H1 (cell line): Measurements from ENCODE around the gene ANAPC13. TPM values are rescaled to one million over a fixed set of nuclear protein-coding genes. Genes with fewer than 3 reads are reported as not detected.

Source experiments
- CTCF ChIA-PET: fragments of 300-600 bp; sonication (Branson Sonifier 250); formaldehyde crosslinking; loops from one replicate; lab custom pipeline; 2021; ENCODE audit not compliant: partially characterized antibody; lab: Charles Lee
- POLR2A ChIA-PET: fragments of 300-600 bp; sonication (Branson Sonifier 250); formaldehyde crosslinking; loops from one replicate; lab custom pipeline; 2021; ENCODE audit warnings: inconsistent platforms; ENCODE audit not compliant: partially characterized antibody; lab: Charles Lee
- DNase-seq, 2 experiments: peaks; one replicate each; pipeline versions ENCODE4 v3.0.0 to v3.0.0-alpha.2; 2010 to 2022; ENCODE audit warnings: low spot score in 2 of 2, low read depth in 1 of 2, mixed read lengths in 1 of 2
- FAIRE-seq: peaks from 2 replicates; lab custom pipeline; 2011; peaks lifted over from hg19 to GRCh38; lab: Jason Lieb, UNC
- H2AFZ ChIP-seq: 2 replicates; pipeline ENCODE4 v1.8.1; 2012; ENCODE audit warnings: low read length, inconsistent platforms
- H2AK5ac ChIP-seq: 2 replicates; pipeline ENCODE4 v1.6.1; 2013; ENCODE audit warnings: low read depth, low read length
- H2BK120ac ChIP-seq: replicated peaks from 2 replicates; pipeline ENCODE3; 2013; ENCODE audit warnings: low read depth, low read length, inconsistent platforms
- H2BK12ac ChIP-seq: 2 replicates; pipeline ENCODE4 v1.6.1; 2013; ENCODE audit warnings: low read depth, low read length
- H2BK15ac ChIP-seq: 2 replicates; pipeline ENCODE4 v1.6.1; 2013; ENCODE audit warnings: low read length
- H2BK20ac ChIP-seq: 2 replicates; pipeline ENCODE4 v1.6.1; 2013; ENCODE audit warnings: low read length
- H2BK5ac ChIP-seq: 2 replicates; pipeline ENCODE4 v1.6.1; 2013; ENCODE audit warnings: low read depth, low read length
- H3K14ac ChIP-seq: 2 replicates; pipeline ENCODE4 v1.6.1; 2013; ENCODE audit warnings: inconsistent platforms; ENCODE audit not compliant: insufficient read length
- H3K18ac ChIP-seq: 2 replicates; pipeline ENCODE4 v1.6.1; 2013; ENCODE audit warnings: low read length; ENCODE audit errors: extremely low read depth
- H3K23ac ChIP-seq: 2 replicates; pipeline ENCODE4 v1.6.1; 2013; ENCODE audit warnings: inconsistent platforms; ENCODE audit not compliant: insufficient read length
- H3K23me2 ChIP-seq: 2 replicates; pipeline ENCODE4 v1.6.1; 2013; ENCODE audit warnings: low read depth, low read length
- H3K27ac ChIP-seq: 2 replicates; pipeline ENCODE4 v1.6.1; 2011; ENCODE audit warnings: low read depth, low read length, inconsistent platforms
- H3K27me3 ChIP-seq, 4 experiments: replicated peaks in 1 of 4; 1 replicate in 1 of 4; 2 replicates in 3 of 4; pipeline versions ENCODE4 v1.6.1 to v1.8.1; 2011 to 2013; ENCODE audit warnings: low read length in 3 of 4, mild to moderate bottlenecking in 3 of 4, inconsistent platforms in 2 of 4, mixed read lengths in 2 of 4, moderate library complexity in 1 of 4; ENCODE audit not compliant: control insufficient read depth in 3 of 4, insufficient read depth in 3 of 4; ENCODE audit errors: extremely low read depth in 1 of 4
- H3K36me3 ChIP-seq, 4 experiments: 2 replicates each; pipeline versions ENCODE4 v1.6.1 to v1.8.1; 2011 to 2013; ENCODE audit warnings: mild to moderate bottlenecking in 4 of 4, low read length in 3 of 4, moderate library complexity in 2 of 4, control low read depth in 1 of 4, inconsistent platforms in 1 of 4; ENCODE audit not compliant: insufficient read depth in 4 of 4, control insufficient read depth in 2 of 4
- H3K4ac ChIP-seq: replicated peaks from 2 replicates; pipeline ENCODE3; 2013; ENCODE audit warnings: low read length, low read depth, mixed read lengths, inconsistent platforms; ENCODE audit not compliant: insufficient read length
- H3K4me1 ChIP-seq, 4 experiments: replicated peaks in 1 of 4; 1 replicate in 1 of 4; 2 replicates in 3 of 4; pipeline versions ENCODE4 v1.6.1 to v1.8.1; 2011 to 2013; ENCODE audit warnings: low read length in 3 of 4, inconsistent platforms in 2 of 4, mixed read lengths in 1 of 4; ENCODE audit not compliant: insufficient read depth in 4 of 4, control insufficient read depth in 3 of 4
- H3K4me2 ChIP-seq, 2 experiments: 2 replicates each; pipeline versions ENCODE4 v1.6.1 to v1.8.1; 2011 to 2013; ENCODE audit warnings: low read depth in 2 of 2, low read length in 2 of 2, control low read depth in 1 of 2, inconsistent platforms in 1 of 2, mild to moderate bottlenecking in 1 of 2; ENCODE audit not compliant: insufficient read depth in 1 of 2
- H3K4me3 ChIP-seq, 4 experiments: fragments of 200-600, 300-600 bp in 1 of 4; sonication (generic), shearing (Covaris generic), sonication (Bioruptor Twin) in 1 of 4; 2 replicates each; pipeline versions ENCODE4 v1.5.1 to v1.8.1; 2011 to 2016; ENCODE audit warnings: low read length in 4 of 4, low read depth in 3 of 4, control low read depth in 2 of 4, inconsistent platforms in 2 of 4, mild to moderate bottlenecking in 2 of 4, mixed read lengths in 1 of 4, moderate library complexity in 1 of 4; ENCODE audit not compliant: insufficient read depth in 2 of 4; ENCODE audit errors: extremely low read depth in 1 of 4
- H3K56ac ChIP-seq: replicated peaks from 2 replicates; pipeline ENCODE3; 2013; ENCODE audit warnings: low read depth, mild to moderate bottlenecking, mixed read lengths, low read length, inconsistent platforms; ENCODE audit not compliant: insufficient read length
- H3K79me1 ChIP-seq: 2 replicates; pipeline ENCODE4 v1.6.1; 2013; ENCODE audit warnings: low read depth, low read length, control low read depth
- H3K79me2 ChIP-seq, 2 experiments: 2 replicates each; pipeline versions ENCODE4 v1.6.1 to v1.8.1; 2012 to 2013; ENCODE audit warnings: low read length in 2 of 2, mild to moderate bottlenecking in 2 of 2, inconsistent platforms in 1 of 2; ENCODE audit not compliant: insufficient read depth in 2 of 2, control insufficient read depth in 1 of 2
- H3K9ac ChIP-seq, 4 experiments: replicated peaks in 1 of 4; 1 replicate in 1 of 4; 2 replicates in 3 of 4; pipeline versions ENCODE4 v1.6.1 to v1.8.1; 2011 to 2013; ENCODE audit warnings: low read depth in 3 of 4, low read length in 3 of 4, control low read depth in 2 of 4, mild to moderate bottlenecking in 2 of 4, moderate library complexity in 2 of 4, inconsistent platforms in 1 of 4; ENCODE audit errors: extremely low read depth in 1 of 4
- H3K9me3 ChIP-seq, 2 experiments: 2 replicates each; pipeline versions ENCODE4 v1.6.1 to v1.8.1; 2012 to 2013; ENCODE audit warnings: mild to moderate bottlenecking in 2 of 2, moderate library complexity in 2 of 2, control low read depth in 1 of 2, inconsistent platforms in 1 of 2, low read depth in 1 of 2, low read length in 1 of 2, mixed read lengths in 1 of 2; ENCODE audit not compliant: insufficient read depth in 2 of 2
- H4K20me1 ChIP-seq, 2 experiments: replicated peaks in 1 of 2; 2 replicates each; pipeline versions ENCODE3 to v1.8.1; 2011 to 2013; ENCODE audit warnings: inconsistent platforms in 2 of 2, low read length in 2 of 2, mild to moderate bottlenecking in 1 of 2; ENCODE audit not compliant: insufficient read depth in 2 of 2, control insufficient read depth in 1 of 2
- H4K5ac ChIP-seq: 2 replicates; pipeline ENCODE4 v1.6.1; 2013; ENCODE audit warnings: low read length, low read depth, mixed read lengths, inconsistent platforms; ENCODE audit not compliant: insufficient read length
- H4K8ac ChIP-seq: 2 replicates; pipeline ENCODE4 v1.8.0; 2013; ENCODE audit warnings: mild to moderate bottlenecking, moderate library complexity, low read length, inconsistent platforms; ENCODE audit not compliant: insufficient read depth; ENCODE audit errors: extremely low read depth
- H4K91ac ChIP-seq: replicated peaks from 2 replicates; pipeline ENCODE3; 2013; ENCODE audit warnings: low read length, mixed read lengths, inconsistent platforms; ENCODE audit not compliant: insufficient read length
- CREB1 ChIP-seq: IDR thresholded peaks from 2 replicates; pipeline ENCODE4 v1.6.1; 2012; ENCODE audit warnings: inconsistent platforms
- CTBP2 ChIP-seq: IDR thresholded peaks from 2 replicates; pipeline ENCODE4 v1.7.0; 2011; ENCODE audit warnings: borderline replicate concordance, mild to moderate bottlenecking, moderate library complexity, mixed read lengths, low read length; ENCODE audit not compliant: insufficient read depth, insufficient read length
- EGR1 ChIP-seq: IDR thresholded peaks from 2 replicates; pipeline ENCODE4 v1.6.1; 2011; ENCODE audit warnings: low read depth, low read length, borderline replicate concordance
- GABPA ChIP-seq: IDR thresholded peaks from 2 replicates; pipeline ENCODE4 v1.6.1; 2011; ENCODE audit warnings: mild to moderate bottlenecking, low read length, moderate library complexity, borderline replicate concordance; ENCODE audit not compliant: insufficient read depth
- JUND ChIP-seq: IDR thresholded peaks from 2 replicates; pipeline ENCODE4 v1.6.1; 2011; ENCODE audit warnings: mild to moderate bottlenecking, improper control_type of control experiment, low read length
- NRF1 ChIP-seq: IDR thresholded peaks from 2 replicates; pipeline ENCODE4 v1.6.1; 2011; ENCODE audit warnings: mild to moderate bottlenecking, low read depth, low read length, improper control_type of control experiment
- RXRA ChIP-seq: IDR thresholded peaks from 2 replicates; pipeline ENCODE4 v1.6.1; 2011; ENCODE audit warnings: low read depth, mild to moderate bottlenecking, low read length, moderate library complexity; ENCODE audit not compliant: insufficient read depth
- SAP30 ChIP-seq: fragments of 300-600 bp; sonication (generic); IDR thresholded peaks from 2 replicates; pipeline ENCODE4 v1.7.1; 2012; ENCODE audit warnings: low read length, moderate library complexity, mild to moderate bottlenecking, inconsistent platforms; ENCODE audit not compliant: insufficient read depth, insufficient replicate concordance
- SIX5 ChIP-seq: IDR thresholded peaks from 2 replicates; pipeline ENCODE4 v1.6.1; 2011; ENCODE audit warnings: mild to moderate bottlenecking, low read depth, low read length
- WGBS, 2 experiments: shearing (Covaris generic) in 1 of 2; methylation state at CpG; one replicate each; pipeline versions ENCODE4 v1.1.6 to v1.1.7; 2013 to 2015; ENCODE audit warnings: low lambda C conversion rate in 2 of 2, mixed read lengths in 2 of 2, inconsistent platforms in 1 of 2, low coverage in 1 of 2, missing lambda C conversion rate in 1 of 2; ENCODE audit not compliant: insufficient replicate concordance in 2 of 2, insufficient coverage in 1 of 2, insufficient read length in 1 of 2; ENCODE audit errors: extremely low coverage in 1 of 2, missing lambda C conversion rate in 1 of 2; 5-methylcytosine and 5-hydroxymethylcytosine counted together
- polyA plus RNA-seq, 7 experiments: library from polyadenylated mRNA; depleted of rRNA in 3 of 7; stranded (reverse) in 5 of 7; unstranded in 2 of 7; fragments of >200 nt in 5 of 7; fragments of 200-250 nt in 2 of 7; gene quantifications; 1 replicate in 5 of 7; 2 replicates in 1 of 7; 4 replicates in 1 of 7; pipeline versions ENCODE4 v1.2.1 to v1.2.3, GENCODE V29; 2011 to 2013; ENCODE audit warnings: missing spikeins in 2 of 7, mixed read lengths in 2 of 7
- total RNA-seq: library from RNA; stranded (reverse); fragmentation: NEBNext Ultra II Directional; extraction: Animal tissue kit (Norgen Biotek cat#: 25700); gene quantifications from 2 replicates; pipeline ENCODE4 v1.2.1, GENCODE V29; 2021
- TF ChIP-seq, protein P1 (sequence below), 3 experiments: IDR thresholded peaks; 1 replicate in 2 of 3; 2 replicates in 1 of 3; pipeline versions ENCODE4 v1.5.1 to v1.6.1; 2011; ENCODE audit warnings: low read length in 3 of 3, mild to moderate bottlenecking in 3 of 3, inconsistent platforms in 2 of 3, low read depth in 1 of 3, moderate library complexity in 1 of 3; ENCODE audit not compliant: insufficient read depth in 1 of 3; ENCODE audit errors: control extremely low read depth in 1 of 3
- TF ChIP-seq, protein P2 (sequence below): IDR thresholded peaks from 2 replicates; pipeline ENCODE4 v1.6.1; 2012; ENCODE audit warnings: inconsistent platforms

Gene ANAPC13
- total and polyA plus RNA-seq, 2 of the 8 experiments (the other 6 are each of a cell fraction or from before 2014, with no cell fraction given): 33.3 to 34.0 TPM

DNA sequence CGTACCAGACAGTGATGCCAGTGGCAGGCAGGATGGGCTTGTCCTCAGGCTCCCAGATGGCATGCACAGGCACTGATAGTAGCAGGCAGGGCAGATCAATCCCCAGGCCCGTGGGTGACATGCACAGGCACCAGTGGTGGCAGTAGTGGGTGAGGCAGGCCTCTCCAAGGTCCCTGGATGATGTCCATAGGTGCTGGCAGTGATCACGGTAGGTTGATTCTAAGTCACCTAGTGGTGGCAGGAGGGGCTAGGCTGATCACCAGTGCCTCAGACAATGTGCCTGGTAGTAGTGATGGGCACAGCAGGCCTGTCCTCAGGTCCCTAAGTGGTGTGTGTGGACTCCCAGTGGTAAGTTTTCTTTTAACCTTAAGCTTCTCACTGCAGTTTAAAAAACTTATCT, 19.7 kb upstream of the ANAPC13 start:
- Histone ChIP-seq H2AK5ac (no peak overlapping the region), H2BK5ac (no peak overlapping the region), H4K20me1 (peaks cover 0 to 4% of the 10 kb centered on the region in 2 experiments), H2BK15ac (no peak overlapping the region), H4K5ac (no peak overlapping the region), H3K9me3 (no peaks in the 10 kb centered on the region), H3K23ac (no peak overlapping the region), H3K23me2 (no peaks in the 10 kb centered on the region), H3K27me3 (no peaks in the 10 kb centered on the region), H3K79me2 (peaks cover 0 to 10% of the 10 kb centered on the region in 2 experiments; a peak in 1 of 4 replicates), H3K4me1 (no peaks in the 10 kb centered on the region), H3K14ac (no peak overlapping the region), H3K56ac (no peak overlapping the region), H2BK20ac (no peak overlapping the region), H3K4me2 (no peak overlapping the region), H3K79me1 (peaks cover 5% of the 10 kb centered on the region; the same call in 1 of the 2 replicates), H3K18ac (no peak overlapping the region), H2AFZ (no peak overlapping the region), H3K4ac (no peak overlapping the region), H3K4me3 (no peak overlapping the region), H3K9ac (no peak overlapping the region), H4K91ac (no peak overlapping the region), H2BK12ac (no peak overlapping the region), H2BK120ac (no peak overlapping the region), H3K36me3 (no peaks in the 10 kb centered on the region; a peak in 1 of 8 replicates), H3K27ac (0 out of 2 replicates have a peak overlapping the region, but pooled peaks have one; percentile 27), H4K8ac (no peak overlapping the region)
- CTCF ChIA-PET: interaction anchor here (0.8 to 1.6 kb wide), 5 partner anchors 11 to 28 kb away, joined by 3 to 7 read pairs (median 4); no protein-coding TSS in a partner anchor
- WGBS, 2 experiments: 61% methylated on average over 3 of the region's 3 CpGs; no CpG with 5 or more reads in 1 of the 2 experiments
- FAIRE-seq (no peak), DNase-seq (no peak)
- POLR2A ChIA-PET: interaction anchor here (1.3 kb wide), 1 partner anchor 20 kb away, joined by 5 read pairs; the partner anchor contains the start of genes ANAPC13 and CEP63
- TF ChIP-seq CREB1 (no peak), RXRA (no peak), GABPA (no peak), CTBP2 (no peak), NRF1 (no peak), JUND (no peak), SAP30 (no peak), EGR1 (no peak), SIX5 (no peak)
- TF ChIP-seq, protein P1, sequence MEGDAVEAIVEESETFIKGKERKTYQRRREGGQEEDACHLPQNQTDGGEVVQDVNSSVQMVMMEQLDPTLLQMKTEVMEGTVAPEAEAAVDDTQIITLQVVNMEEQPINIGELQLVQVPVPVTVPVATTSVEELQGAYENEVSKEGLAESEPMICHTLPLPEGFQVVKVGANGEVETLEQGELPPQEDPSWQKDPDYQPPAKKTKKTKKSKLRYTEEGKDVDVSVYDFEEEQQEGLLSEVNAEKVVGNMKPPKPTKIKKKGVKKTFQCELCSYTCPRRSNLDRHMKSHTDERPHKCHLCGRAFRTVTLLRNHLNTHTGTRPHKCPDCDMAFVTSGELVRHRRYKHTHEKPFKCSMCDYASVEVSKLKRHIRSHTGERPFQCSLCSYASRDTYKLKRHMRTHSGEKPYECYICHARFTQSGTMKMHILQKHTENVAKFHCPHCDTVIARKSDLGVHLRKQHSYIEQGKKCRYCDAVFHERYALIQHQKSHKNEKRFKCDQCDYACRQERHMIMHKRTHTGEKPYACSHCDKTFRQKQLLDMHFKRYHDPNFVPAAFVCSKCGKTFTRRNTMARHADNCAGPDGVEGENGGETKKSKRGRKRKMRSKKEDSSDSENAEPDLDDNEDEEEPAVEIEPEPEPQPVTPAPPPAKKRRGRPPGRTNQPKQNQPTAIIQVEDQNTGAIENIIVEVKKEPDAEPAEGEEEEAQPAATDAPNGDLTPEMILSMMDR (IDR thresholded peaks at IDR 0.05; ENCODE audit: control extremely low read depth in 1 of 3, insufficient read depth in 1 of 3, low read depth in 1 of 3, low read length in 3 of 3): no peak
- TF ChIP-seq, protein P2, sequence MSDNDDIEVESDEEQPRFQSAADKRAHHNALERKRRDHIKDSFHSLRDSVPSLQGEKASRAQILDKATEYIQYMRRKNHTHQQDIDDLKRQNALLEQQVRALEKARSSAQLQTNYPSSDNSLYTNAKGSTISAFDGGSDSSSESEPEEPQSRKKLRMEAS: no peak
